ENCODE measurements around the gene AMER2. TPM values are rescaled to one million over a fixed set of nuclear protein-coding genes. Genes with fewer than 3 reads are reported as not detected.
A peak's percentile ranks its signal among the peaks of the same experiment; 100 is the strongest.

The AMER2 gene
- polyA plus RNA-seq, 3 donors, result not detected

DNA sequence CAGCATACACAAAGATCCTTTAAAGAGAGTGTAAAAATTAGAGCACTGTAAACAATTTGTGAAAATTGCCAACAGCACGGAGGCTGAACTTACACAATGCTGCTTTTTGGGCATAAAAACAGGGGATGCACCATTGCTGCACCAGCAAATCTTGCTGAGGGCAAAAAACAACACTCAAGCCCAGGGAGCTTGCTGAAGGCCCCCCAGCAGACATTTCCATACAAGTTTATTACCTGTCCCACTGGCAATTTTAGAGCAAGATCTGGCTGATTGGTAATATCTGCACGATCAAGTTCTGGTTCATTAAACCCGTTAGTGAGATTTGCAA, 34.3 kb downstream of the AMER2 start:
- Histone ChIP-seq H3K9me3 (replicated peaks in 1 of 2; ENCODE audit: control insufficient read depth in 1 of 2, insufficient read depth in 1 of 2, low read length in 2 of 2) (peaks cover 0 to 5% of the 10 kb centered on the region in 2 donors), H3K27me3 (ENCODE audit: control insufficient read depth in 2 of 2, insufficient read depth in 2 of 2, low read length in 2 of 2) (peaks cover 21 to 33% of the 10 kb centered on the region in 2 donors), H3K4me1 (ENCODE audit: control insufficient read depth in 1 of 2, insufficient read depth in 2 of 2, low read length in 2 of 2) (no peaks in the 10 kb centered on the region), H4K20me1 (ENCODE audit: insufficient read depth, low read length) (no peaks in the 10 kb centered on the region), H3K4me2 (replicated peaks; ENCODE audit: extremely low read depth, low read length, poor library complexity, severe bottlenecking) (no peak overlapping the region), H3K27ac (ENCODE audit: low read depth in 1 of 2, low read length in 2 of 2) (no peak overlapping the region), H3K9ac (ENCODE audit: insufficient read depth, low read length, poor library complexity, severe bottlenecking) (no peak overlapping the region), H3K4me3 (replicated peaks in 1 of 3; ENCODE audit: low read depth in 2 of 3, low read length in 3 of 3) (no peak overlapping the region), H3K79me2 (ENCODE audit: insufficient read depth, low read length) (no peaks in the 10 kb centered on the region), H2AFZ (ENCODE audit: insufficient read depth, low read depth, low read length, poor library complexity, severe bottlenecking) (no peak overlapping the region), H3K36me3 (replicated peaks in 1 of 2; ENCODE audit: control insufficient read depth in 1 of 2, insufficient read depth in 2 of 2, low read length in 2 of 2) (no peaks in the 10 kb centered on the region)
- TF ChIP-seq, protein P1, sequence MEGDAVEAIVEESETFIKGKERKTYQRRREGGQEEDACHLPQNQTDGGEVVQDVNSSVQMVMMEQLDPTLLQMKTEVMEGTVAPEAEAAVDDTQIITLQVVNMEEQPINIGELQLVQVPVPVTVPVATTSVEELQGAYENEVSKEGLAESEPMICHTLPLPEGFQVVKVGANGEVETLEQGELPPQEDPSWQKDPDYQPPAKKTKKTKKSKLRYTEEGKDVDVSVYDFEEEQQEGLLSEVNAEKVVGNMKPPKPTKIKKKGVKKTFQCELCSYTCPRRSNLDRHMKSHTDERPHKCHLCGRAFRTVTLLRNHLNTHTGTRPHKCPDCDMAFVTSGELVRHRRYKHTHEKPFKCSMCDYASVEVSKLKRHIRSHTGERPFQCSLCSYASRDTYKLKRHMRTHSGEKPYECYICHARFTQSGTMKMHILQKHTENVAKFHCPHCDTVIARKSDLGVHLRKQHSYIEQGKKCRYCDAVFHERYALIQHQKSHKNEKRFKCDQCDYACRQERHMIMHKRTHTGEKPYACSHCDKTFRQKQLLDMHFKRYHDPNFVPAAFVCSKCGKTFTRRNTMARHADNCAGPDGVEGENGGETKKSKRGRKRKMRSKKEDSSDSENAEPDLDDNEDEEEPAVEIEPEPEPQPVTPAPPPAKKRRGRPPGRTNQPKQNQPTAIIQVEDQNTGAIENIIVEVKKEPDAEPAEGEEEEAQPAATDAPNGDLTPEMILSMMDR (IDR thresholded peaks at IDR 0.05), result no peak
- WGBS (ENCODE audit: insufficient coverage), result 47% methylated on average over 2 of the region's 3 CpGs
- Mint-ChIP-seq H3K4me1 (no peaks in the 10 kb centered on the region), H3K36me3 (no peaks in the 10 kb centered on the region), H3K4me3 (no peak overlapping the region), H3K9me3 (peaks cover 0 to 22% (median 11%) of the 10 kb centered on the region in 7 donors), H3K27ac (no peak overlapping the region), H3K27me3 (ENCODE audit: low read depth in 3 of 3) (peaks cover 20 to 44% (median 26%) of the 10 kb centered on the region in 3 donors)
- intact Hi-C loops (cut with micrococcal nuclease), result no loop called here
- DNase-seq, result no peak

DNA sequence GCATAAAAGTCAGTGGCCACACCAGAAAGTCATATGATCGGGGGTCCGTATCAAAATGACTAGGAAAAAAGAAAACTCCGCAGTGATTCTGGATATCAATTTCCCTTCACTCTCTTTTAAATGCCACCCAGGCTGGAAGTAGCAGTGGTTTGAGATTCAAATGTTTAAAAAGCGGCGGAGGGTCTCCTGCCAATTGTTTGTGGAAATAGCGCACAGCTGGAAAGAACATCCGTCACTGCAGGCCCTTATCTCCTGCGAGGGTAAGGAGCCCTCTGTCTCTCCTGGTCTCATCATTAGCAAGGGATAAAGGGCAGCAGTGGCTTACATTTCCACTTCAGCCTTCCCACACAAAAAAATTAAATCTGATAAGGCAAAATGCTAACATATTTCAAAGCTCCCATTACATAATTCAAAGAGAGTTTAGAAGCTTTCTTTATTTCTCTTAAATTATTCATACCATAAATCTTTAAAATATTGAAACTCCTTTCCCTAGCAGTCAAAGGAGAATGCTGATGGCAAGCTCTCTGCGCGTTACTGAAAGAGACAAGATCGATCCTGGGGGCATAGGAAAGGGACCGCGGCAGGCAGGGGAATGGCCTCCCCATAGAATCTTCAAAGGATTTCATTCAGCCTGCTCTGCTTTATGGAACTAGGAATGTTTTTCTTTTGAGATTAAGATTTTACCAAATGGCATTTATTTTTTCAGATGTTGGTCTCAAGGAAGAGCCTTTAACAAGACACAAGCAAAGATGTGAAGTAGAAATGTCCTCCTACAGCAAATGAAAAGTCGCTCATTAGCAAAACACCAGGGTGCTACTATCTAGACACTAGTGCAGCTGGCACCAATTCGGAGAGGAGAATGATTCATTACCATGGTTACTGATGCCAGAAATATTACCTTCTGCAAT, 35.0 kb downstream of the AMER2 start:
- no peak for DNase-seq
- Histone ChIP-seq H4K20me1 (ENCODE audit: insufficient read depth, low read length) (no peaks in the 10 kb centered on the region), H3K27ac (ENCODE audit: low read depth in 1 of 2, low read length in 2 of 2) (no peak overlapping the region), H3K36me3 (replicated peaks in 1 of 2; ENCODE audit: control insufficient read depth in 1 of 2, insufficient read depth in 2 of 2, low read length in 2 of 2) (no peaks in the 10 kb centered on the region), H3K9me3 (replicated peaks in 1 of 2; ENCODE audit: control insufficient read depth in 1 of 2, insufficient read depth in 1 of 2, low read length in 2 of 2) (peaks cover 0 to 5% of the 10 kb centered on the region in 2 donors), H3K79me2 (ENCODE audit: insufficient read depth, low read length) (no peaks in the 10 kb centered on the region), H3K4me1 (ENCODE audit: control insufficient read depth in 1 of 2, insufficient read depth in 2 of 2, low read length in 2 of 2) (no peaks in the 10 kb centered on the region), H3K4me2 (replicated peaks; ENCODE audit: extremely low read depth, low read length, poor library complexity, severe bottlenecking) (no peak overlapping the region), H2AFZ (ENCODE audit: insufficient read depth, low read depth, low read length, poor library complexity, severe bottlenecking) (no peak overlapping the region), H3K4me3 (replicated peaks in 1 of 3; ENCODE audit: low read depth in 2 of 3, low read length in 3 of 3) (no peak overlapping the region), H3K9ac (ENCODE audit: insufficient read depth, low read length, poor library complexity, severe bottlenecking) (no peak overlapping the region), H3K27me3 (ENCODE audit: control insufficient read depth in 2 of 2, insufficient read depth in 2 of 2, low read length in 2 of 2) (peaks cover 23 to 33% of the 10 kb centered on the region in 2 donors)
- H3K9me3 Mint-ChIP-seq, result peaks cover 0 to 22% (median 11%) of the 10 kb centered on the region in 7 donors
- H3K4me1 Mint-ChIP-seq, result no peaks in the 10 kb centered on the region
- TF ChIP-seq, protein P1 (IDR thresholded peaks at IDR 0.05), result no peak
- WGBS (ENCODE audit: insufficient coverage), result 35% methylated on average over 9 of the region's 15 CpGs
- H3K36me3 Mint-ChIP-seq, result no peaks in the 10 kb centered on the region
- intact Hi-C loops (cut with micrococcal nuclease), result no loop called here
- H3K27ac Mint-ChIP-seq, result no peak overlapping the region
- peak overlapping the region in 1 of 2 donors; percentile 27 for H3K4me3 Mint-ChIP-seq
- H3K27me3 Mint-ChIP-seq (ENCODE audit: low read depth in 3 of 3), result peaks cover 20 to 43% (median 26%) of the 10 kb centered on the region in 3 donors

Measured in CD14-positive monocyte (primary cell).